A549 (cell line): ENCODE results near the gene PARP12. TPM values are rescaled to one million over a fixed set of nuclear protein-coding genes. Genes with fewer than 3 reads are reported as not detected.

Experiments used
- ATAC-seq, 2 experiments: fragments of 200-7000 bp in 1 of 2; fragments of >200 bp in 1 of 2; cut with Nextera tagmentation in 1 of 2; cut with Tn5 transposase in 1 of 2; 3 replicates each; pipeline versions ENCODE4 v1.8.0 to v1.9.1; 2018 to 2020; ENCODE audit warnings: mild to moderate bottlenecking in 1 of 2, moderate library complexity in 1 of 2
- CTCF ChIA-PET: fragments of 300-600 bp; sonication (Branson Sonifier 250); formaldehyde crosslinking; extraction: SDS; loops from one replicate; lab custom pipeline; 2021; ENCODE audit warnings: antibody characterized with exemption, inconsistent platforms; lab: Yijun Ruan, JAX
- POLR2A ChIA-PET: fragments of 350-600 bp; formaldehyde crosslinking; extraction: SDS; loops from one replicate; lab custom pipeline; 2021; ENCODE audit warnings: antibody characterized with exemption, inconsistent platforms; lab: Yijun Ruan, JAX
- DNase-seq, 2 experiments: peaks; one replicate each; pipeline versions ENCODE4 v3.0.0 to v3.0.0-alpha.2; 2011 to 2016; ENCODE audit warnings: low read depth in 1 of 2, low spot score in 1 of 2
- FAIRE-seq: peaks from 2 replicates; lab custom pipeline; 2011; peaks lifted over from hg19 to GRCh38; lab: Jason Lieb, UNC
- H3K27ac ChIP-seq, 2 experiments: fragments of >200 bp; sonication (Bioruptor Twin); formaldehyde crosslinking; 3 replicates each; pipeline ENCODE4 v1.5.1; 2016 to 2017
- H3K4me1 ChIP-seq: fragments of >200 bp; sonication (Bioruptor Twin); formaldehyde crosslinking; 3 replicates; pipeline ENCODE4 v1.6.1; 2016
- H3K4me2 ChIP-seq: fragments of >200 bp; sonication (Bioruptor Twin); formaldehyde crosslinking; 3 replicates; pipeline ENCODE4 v1.6.1; 2016
- H3K4me3 ChIP-seq: fragments of >200 bp; sonication (Bioruptor Twin); formaldehyde crosslinking; 3 replicates; pipeline ENCODE4 v1.5.1; 2016
- H3K9me3 ChIP-seq: fragments of >200 bp; sonication (Bioruptor Twin); formaldehyde crosslinking; 3 replicates; pipeline ENCODE4 v1.6.1; 2016
- BCL3 ChIP-seq: fragments of >200 bp; sonication (Bioruptor Twin); formaldehyde crosslinking; IDR thresholded peaks from 3 replicates; pipeline ENCODE4 v1.6.1; 2016
- BHLHE40 ChIP-seq: IDR thresholded peaks from 2 replicates; pipeline ENCODE4 v1.6.1; 2012; ENCODE audit warnings: low read depth, low read length, inconsistent platforms
- CBX2 ChIP-seq: fragments of 200-600 bp; sonication (generic); IDR thresholded peaks from 2 replicates; pipeline ENCODE4 v1.6.1; 2016; ENCODE audit warnings: low read depth, mild to moderate bottlenecking, borderline replicate concordance
- CEBPB ChIP-seq, 2 experiments: fragments of >200 bp in 1 of 2; sonication (Bioruptor Twin) in 1 of 2; formaldehyde crosslinking in 1 of 2; IDR thresholded peaks; 2 replicates each; pipeline ENCODE4 v1.6.1; 2012 to 2016
- EHF ChIP-seq: fragments of 250-450 bp; sonication (Bioruptor Pico); IDR thresholded peaks from 2 replicates; pipeline ENCODE4 v1.5.0; 2020; ENCODE audit warnings: mild to moderate bottlenecking
- ELK1 ChIP-seq: fragments of 150-350 bp; IDR thresholded peaks from 2 replicates; pipeline ENCODE4 v1.6.1; 2014; ENCODE audit warnings: low read depth, mild to moderate bottlenecking, low read length
- EP300 ChIP-seq, 2 experiments: fragments of >200 bp; sonication (Bioruptor Twin); formaldehyde crosslinking; IDR thresholded peaks; 2 replicates in 1 of 2; 3 replicates in 1 of 2; pipeline ENCODE4 v1.6.1; 2016 to 2017
- ESRRA ChIP-seq: fragments of 150-350 bp; IDR thresholded peaks from 2 replicates; pipeline ENCODE4 v1.6.1; 2014; ENCODE audit warnings: mild to moderate bottlenecking, low read length, borderline replicate concordance
- HEYL ChIP-seq: fragments of 250-450 bp; sonication (Bioruptor Pico); IDR thresholded peaks from 2 replicates; pipeline ENCODE4 v1.8.0; 2021; ENCODE audit warnings: mild to moderate bottlenecking, moderate library complexity
- HOXA7 ChIP-seq: fragments of 250-450 bp; sonication (Bioruptor Pico); IDR thresholded peaks from 2 replicates; pipeline ENCODE4 v1.5.0; 2020; ENCODE audit warnings: mild to moderate bottlenecking, moderate library complexity
- JUNB ChIP-seq: fragments of >200 bp; sonication (Bioruptor Twin); formaldehyde crosslinking; IDR thresholded peaks from 2 replicates; pipeline ENCODE4 v1.6.1; 2016
- MAFK ChIP-seq: fragments of 450-650 bp; IDR thresholded peaks from 2 replicates; pipeline ENCODE4 v1.6.1; 2014; ENCODE audit not compliant: partially characterized antibody
- MYC ChIP-seq: IDR thresholded peaks from 2 replicates; pipeline ENCODE4 v1.6.1; 2012; ENCODE audit warnings: mild to moderate bottlenecking, inconsistent platforms, low read length, improper control_type of control experiment, borderline replicate concordance
- NR3C1 ChIP-seq: fragments of >200 bp; sonication (Bioruptor Twin); formaldehyde crosslinking; IDR thresholded peaks from 3 replicates; pipeline ENCODE4 v1.6.1; 2017
- PHF8 ChIP-seq: fragments of 200-600 bp; sonication (generic); IDR thresholded peaks from 2 replicates; pipeline ENCODE4 v1.6.1; 2016; ENCODE audit warnings: low read depth, mild to moderate bottlenecking, antibody characterized with exemption, moderate library complexity, borderline replicate concordance
- POLR2AphosphoS2 ChIP-seq: conservative IDR thresholded peaks from 2 replicates; pipeline ENCODE4 v1.6.1; 2012; ENCODE audit warnings: low read length, improper control_type of control experiment, inconsistent platforms
- RAD21 ChIP-seq, 2 experiments: fragments of >200 bp in 1 of 2; sonication (Bioruptor Twin) in 1 of 2; formaldehyde crosslinking in 1 of 2; IDR thresholded peaks in 1 of 2; conservative IDR thresholded peaks in 1 of 2; 2 replicates in 1 of 2; 3 replicates in 1 of 2; pipeline ENCODE4 v1.6.1; 2012 to 2018; ENCODE audit warnings: inconsistent platforms in 1 of 2
- REST ChIP-seq: fragments of 200-600 bp; sonication (generic); IDR thresholded peaks from 2 replicates; pipeline ENCODE4 v1.6.1; 2016; ENCODE audit warnings: antibody characterized with exemption, mild to moderate bottlenecking, moderate library complexity
- RFX5 ChIP-seq: fragments of 450-650 bp; IDR thresholded peaks from 2 replicates; pipeline ENCODE4 v1.7.1; 2014; ENCODE audit warnings: antibody characterized with exemption, mild to moderate bottlenecking, moderate library complexity
- TFCP2L1 ChIP-seq: fragments of 250-450 bp; sonication (Bioruptor Pico); IDR thresholded peaks from 2 replicates; pipeline ENCODE4 v1.5.0; 2021; ENCODE audit warnings: mild to moderate bottlenecking
- ZFP36 ChIP-seq: fragments of 450-650 bp; IDR thresholded peaks from 2 replicates; pipeline ENCODE4 v1.6.1; 2014; ENCODE audit warnings: borderline replicate concordance; ENCODE audit not compliant: partially characterized antibody
- WGBS: methylation state at CpG from one replicate; pipeline ENCODE4 v1.1.6; 2017; ENCODE audit errors: missing lambda C conversion rate; 5-methylcytosine and 5-hydroxymethylcytosine counted together
- polyA plus RNA-seq, 4 experiments: library from polyadenylated mRNA; depleted of rRNA in 3 of 4; stranded (reverse); fragments of >200 nt; fragmentation: RNase III in 1 of 4; extraction: RNeasy Plus Mini Kit Qiagen cat#74134 plus additional on column Dnase treatment in 1 of 4; gene quantifications; 2 replicates in 3 of 4; 3 replicates in 1 of 4; pipeline ENCODE4 v1.2.3, GENCODE V29; 2011 to 2017
- TF ChIP-seq, protein P1 (sequence below): fragments of >200 bp; sonication (Bioruptor Twin); formaldehyde crosslinking; IDR thresholded peaks from 2 replicates; pipeline ENCODE4 v1.6.1; 2016

The PARP12 gene
- polyA plus RNA-seq, 2 of the 4 experiments (the other 2 are of a cell fraction) = 10.0 to 16.0 TPM

- FAIRE-seq (no peak), ATAC-seq (no peak), DNase-seq (no peak)
- TF ChIP-seq BCL3 (no peak), EHF (CRISPR knock-in tag) (no peak), HOXA7 (CRISPR knock-in tag) (no peak), HEYL (CRISPR knock-in tag) (no peak), NR3C1 (no peak), ZFP36 (no peak), ESRRA (no peak), RFX5 (no peak), CBX2 (no peak), TFCP2L1 (no peak), JUNB (no peak), PHF8 (no peak), CEBPB (IDR thresholded peaks at IDR 0.05) (no peak), BHLHE40 (no peak), RAD21 (conservative IDR thresholded peaks at IDR 0.05 in 1 of 2, IDR thresholded peaks at IDR 0.05 in 1 of 2) (no peak), MAFK (no peak), ELK1 (no peak), MYC (no peak)
- TF ChIP-seq, protein P1, sequence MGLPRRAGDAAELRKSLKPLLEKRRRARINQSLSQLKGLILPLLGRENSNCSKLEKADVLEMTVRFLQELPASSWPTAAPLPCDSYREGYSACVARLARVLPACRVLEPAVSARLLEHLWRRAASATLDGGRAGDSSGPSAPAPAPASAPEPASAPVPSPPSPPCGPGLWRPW = no peak
- no peaks in the 10 kb centered on the region for H3K4me1 ChIP-seq
- ChIA-PET POLR2A (no interaction called here), CTCF (interaction anchor here (0.8 to 1.6 kb wide), 5 partner anchors 7 to 391 kb away, joined by 3 to 6 read pairs (median 3); no protein-coding TSS in a partner anchor)
- WGBS = 80% methylated on average over 1 of the region's 11 CpGs
- H3K4me3 ChIP-seq = no peak overlapping the region
- no peak overlapping the region for H3K4me2 ChIP-seq
- H3K27ac ChIP-seq = no peak overlapping the region
- no peaks in the 10 kb centered on the region for H3K9me3 ChIP-seq
These were observed 53.0 kb downstream of the PARP12 start for GRCh38 chr7:140009735-140010134.

DNA sequence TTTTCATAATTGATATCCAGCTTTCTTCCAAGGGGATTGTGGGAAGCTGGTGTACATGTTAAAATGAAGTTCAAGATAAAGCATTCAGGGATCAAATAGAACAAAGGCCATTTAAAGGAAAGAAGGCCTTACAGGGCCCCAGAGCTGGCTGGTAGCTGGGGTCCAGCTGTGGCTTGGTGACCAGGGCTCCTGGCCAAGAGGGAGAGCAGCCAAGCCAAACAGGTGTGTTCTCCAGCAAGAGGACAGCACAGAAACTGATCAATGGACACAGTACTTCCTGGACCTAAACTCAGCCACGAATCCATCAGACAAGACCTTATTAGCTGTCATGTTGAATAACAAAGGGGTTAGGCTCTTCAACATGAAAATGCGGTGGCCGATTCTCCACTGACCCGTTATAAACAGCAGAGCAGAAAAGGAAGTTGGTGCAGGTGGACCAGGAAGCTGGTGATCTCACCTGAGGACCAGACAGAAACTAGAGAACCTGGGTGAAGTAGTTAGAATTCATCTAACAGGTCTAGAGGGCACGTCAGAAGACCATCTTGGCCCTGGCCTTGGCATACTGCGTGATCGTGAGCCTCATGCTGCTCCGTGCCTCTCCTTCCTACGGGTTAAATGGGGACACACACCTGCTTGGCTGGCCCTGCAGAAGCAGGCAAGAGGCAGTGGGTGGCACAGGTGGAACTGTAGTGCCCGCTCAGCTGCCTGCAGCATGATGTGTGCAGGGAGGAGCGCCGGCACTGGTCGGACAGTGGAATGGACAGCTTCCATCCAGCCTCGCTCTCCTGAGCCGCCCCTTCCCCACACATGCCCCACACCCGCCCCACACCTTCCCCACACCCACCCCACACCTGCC is 53.8 kb downstream of the PARP12 start:
- H3K27ac ChIP-seq = no peak overlapping the region
- CTCF ChIA-PET = interaction anchor here (0.5 to 2.4 kb wide), 5 partner anchors 254 to 407 kb away, joined by 3 to 8 read pairs (median 5); no protein-coding TSS in a partner anchor
- no peak overlapping the region for H3K4me2 ChIP-seq
- no peak for DNase-seq
- no peak overlapping the region for H3K4me3 ChIP-seq
- H3K4me1 ChIP-seq = no peaks in the 10 kb centered on the region
- 76% methylated on average over 15 of the region's 16 CpGs for WGBS
- TF ChIP-seq EP300 (IDR thresholded peaks at IDR 0.05) (no peak), REST (no peak), MYC (no peak), POLR2AphosphoS2 (no peak)
- TF ChIP-seq, all 56 proteins: peak for 0
- POLR2A ChIA-PET = no interaction called here
- H3K9me3 ChIP-seq = no peaks in the 10 kb centered on the region
- ATAC-seq = no peak
- no peak for FAIRE-seq
